H9 (cell line): Measurements from ENCODE around the gene KIAA1958. TPM values are rescaled to one million over a fixed set of nuclear protein-coding genes. Genes with fewer than 3 reads are reported as not detected.

Experiments
- DNase-seq: peaks from one replicate; pipeline ENCODE4 v3.0.0-alpha.2; 2017
- H2AFZ ChIP-seq: one replicate; pipeline ENCODE4 v1.6.1; 2013; ENCODE audit warnings: mild to moderate bottlenecking, low read length, control low read depth, moderate library complexity
- H2AK5ac ChIP-seq: 2 replicates; pipeline ENCODE4 v1.6.1; 2013; ENCODE audit warnings: low read length, control low read depth, mixed read lengths; ENCODE audit not compliant: insufficient read length
- H2BK120ac ChIP-seq: one replicate; pipeline ENCODE4 v1.6.1; 2013; ENCODE audit warnings: low read depth, mild to moderate bottlenecking, low read length, control low read depth, inconsistent platforms; ENCODE audit not compliant: poor library complexity, severe bottlenecking
- H2BK12ac ChIP-seq: 2 replicates; pipeline ENCODE4 v1.6.1; 2013; ENCODE audit warnings: low read length, control low read depth, mixed read lengths, low read depth; ENCODE audit not compliant: insufficient read length
- H2BK15ac ChIP-seq: 2 replicates; pipeline ENCODE4 v1.6.1; 2013; ENCODE audit warnings: low read depth, low read length, control low read depth
- H2BK20ac ChIP-seq: one replicate; pipeline ENCODE4 v1.6.1; 2013; ENCODE audit warnings: low read depth, mild to moderate bottlenecking, low read length, control low read depth, inconsistent platforms; ENCODE audit not compliant: poor library complexity, severe bottlenecking
- H2BK5ac ChIP-seq: 2 replicates; pipeline ENCODE4 v1.6.1; 2013; ENCODE audit warnings: low read length, control low read depth, mixed read lengths; ENCODE audit not compliant: insufficient read length
- H3K14ac ChIP-seq: 2 replicates; pipeline ENCODE4 v1.6.1; 2013; ENCODE audit warnings: low read length, control low read depth; ENCODE audit not compliant: insufficient read depth
- H3K18ac ChIP-seq: 2 replicates; pipeline ENCODE4 v1.6.1; 2013; ENCODE audit warnings: low read depth, mild to moderate bottlenecking, mixed read lengths, low read length, control low read depth; ENCODE audit not compliant: insufficient read length
- H3K23ac ChIP-seq: 2 replicates; pipeline ENCODE4 v1.6.1; 2013; ENCODE audit warnings: low read length, control low read depth, mixed read lengths, low read depth; ENCODE audit not compliant: insufficient read length
- H3K23me2 ChIP-seq: 2 replicates; pipeline ENCODE4 v1.6.1; 2013; ENCODE audit warnings: low read depth, mild to moderate bottlenecking, mixed read lengths, low read length, control low read depth; ENCODE audit not compliant: insufficient read length, poor library complexity, severe bottlenecking
- H3K27ac ChIP-seq: 2 replicates; pipeline ENCODE4 v1.5.1; 2013; ENCODE audit warnings: low read length, control low read depth, mixed read lengths, low read depth; ENCODE audit not compliant: insufficient read length
- H3K27me3 ChIP-seq: 2 replicates; pipeline ENCODE4 v1.6.1; 2013; ENCODE audit warnings: low read length, control low read depth, inconsistent platforms; ENCODE audit not compliant: insufficient read depth
- H3K4ac ChIP-seq: 2 replicates; pipeline ENCODE4 v1.6.1; 2013; ENCODE audit warnings: low read depth, mild to moderate bottlenecking, control low read depth, inconsistent platforms, low read length, moderate library complexity
- H3K4me1 ChIP-seq: 2 replicates; pipeline ENCODE4 v1.6.1; 2013; ENCODE audit warnings: low read length, control low read depth, inconsistent platforms; ENCODE audit not compliant: insufficient read depth
- H3K4me2 ChIP-seq: 2 replicates; pipeline ENCODE4 v1.6.1; 2013; ENCODE audit warnings: low read length, control low read depth, mixed read lengths; ENCODE audit not compliant: insufficient read length, insufficient read depth
- H3K56ac ChIP-seq: 2 replicates; pipeline ENCODE4 v1.6.1; 2013; ENCODE audit warnings: low read depth, mild to moderate bottlenecking, mixed read lengths, low read length, control low read depth; ENCODE audit not compliant: insufficient read length
- H3K79me1 ChIP-seq: 2 replicates; pipeline ENCODE4 v1.6.1; 2013; ENCODE audit warnings: low read depth, mild to moderate bottlenecking, moderate library complexity, low read length, control low read depth, inconsistent platforms; ENCODE audit not compliant: insufficient read depth, poor library complexity, severe bottlenecking
- H3K79me2 ChIP-seq: 2 replicates; pipeline ENCODE4 v1.6.1; 2013; ENCODE audit warnings: low read length, control low read depth, inconsistent platforms; ENCODE audit not compliant: insufficient read depth
- H3K9ac ChIP-seq: 2 replicates; pipeline ENCODE4 v1.6.1; 2013; ENCODE audit warnings: low read length, control low read depth, mixed read lengths; ENCODE audit not compliant: insufficient read length; ENCODE audit errors: extremely low read depth
- H3K9me3 ChIP-seq: one replicate; pipeline ENCODE4 v1.6.1; 2013; ENCODE audit warnings: low read depth, low read length, inconsistent platforms; ENCODE audit not compliant: control insufficient read depth
- H3T11ph ChIP-seq: one replicate; pipeline ENCODE4 v1.6.1; 2013; ENCODE audit warnings: mild to moderate bottlenecking, low read length, control low read depth, inconsistent platforms
- H4K20me1 ChIP-seq: one replicate; pipeline ENCODE4 v1.6.1; 2013; ENCODE audit not compliant: control insufficient read depth, insufficient read length, insufficient read depth
- H4K5ac ChIP-seq: 2 replicates; pipeline ENCODE4 v1.6.1; 2013; ENCODE audit warnings: low read depth, mild to moderate bottlenecking, mixed read lengths, low read length, control low read depth; ENCODE audit not compliant: insufficient read length
- H4K8ac ChIP-seq: replicated peaks from 2 replicates; pipeline ENCODE4 v1.6.1; 2013; ENCODE audit warnings: low read length, control low read depth, mixed read lengths, low read depth; ENCODE audit not compliant: insufficient read length
- H4K91ac ChIP-seq: 2 replicates; pipeline ENCODE4 v1.6.1; 2013; ENCODE audit warnings: low read depth, mild to moderate bottlenecking, moderate library complexity, mixed read lengths, low read length, control low read depth; ENCODE audit not compliant: insufficient read length
- H3K27ac Mint-ChIP-seq, 3 experiments: 2 replicates in 2 of 3; 3 replicates in 1 of 3; pipeline ENCODE4 v1.8.0; 2020 to 2021; ENCODE audit warnings: mixed read lengths in 3 of 3, mild to moderate bottlenecking in 1 of 3, moderate library complexity in 1 of 3
- H3K27me3 Mint-ChIP-seq: 2 replicates; pipeline ENCODE4 v1.8.0; 2021; ENCODE audit warnings: low read depth, mild to moderate bottlenecking, moderate library complexity, mixed read lengths
- H3K36me3 Mint-ChIP-seq, 3 experiments: 2 replicates in 2 of 3; 3 replicates in 1 of 3; pipeline ENCODE4 v1.8.0; 2020 to 2021; ENCODE audit warnings: low read depth in 3 of 3, mixed read lengths in 3 of 3; ENCODE audit not compliant: insufficient read depth in 1 of 3
- H3K4me1 Mint-ChIP-seq, 2 experiments: 2 replicates each; pipeline ENCODE4 v1.8.0; 2020; ENCODE audit warnings: mixed read lengths in 2 of 2
- H3K4me3 Mint-ChIP-seq, 2 experiments: 2 replicates in 1 of 2; 3 replicates in 1 of 2; pipeline ENCODE4 v1.8.0; 2020 to 2021; ENCODE audit warnings: mild to moderate bottlenecking in 2 of 2, mixed read lengths in 2 of 2, moderate library complexity in 1 of 2
- H3K9me3 Mint-ChIP-seq, 2 experiments: 2 replicates in 1 of 2; 3 replicates in 1 of 2; pipeline ENCODE4 v1.8.0; 2020; ENCODE audit warnings: mild to moderate bottlenecking in 2 of 2, mixed read lengths in 2 of 2, moderate library complexity in 1 of 2
- CTCF ChIP-seq: fragments of 200-600 bp; sonication (generic); conservative IDR thresholded peaks from 3 replicates; pipeline ENCODE4 v1.8.0; 2021; ENCODE audit warnings: antibody characterized with exemption, mild to moderate bottlenecking
- whole genome bisulfite sequencing: extraction: QIAGEN DNeasy Blood & Tissue Kit; methylation state at CpG from one replicate; pipeline ENCODE4 v1.1.7; 2013; ENCODE audit warnings: missing lambda C conversion rate, low lambda C conversion rate, mixed read lengths; ENCODE audit not compliant: insufficient read length; ENCODE audit errors: extremely low coverage; 5-methylcytosine and 5-hydroxymethylcytosine counted together
- total RNA-seq: library from RNA; stranded (reverse); gene quantifications from 2 replicates; pipeline ENCODE4 v1.2.1, GENCODE V29; 2021

KIAA1958 gene
- total RNA-seq, 1 experiment from 2014 or later, result 34.0 TPM

GRCh38 chr9:112648624-112649023 is 162.0 kb downstream of the KIAA1958 start:
- H2AFZ ChIP-seq, result no peak overlapping the region
- H3K9ac ChIP-seq, result no peak overlapping the region
- no peak overlapping the region for H4K8ac ChIP-seq
- no peaks in the 10 kb centered on the region for H3K27me3 ChIP-seq
- WGBS, result no CpG with 5 or more reads among the region's 1 CpG
- no peak overlapping the region for H3K4me2 ChIP-seq
- H3K4me3 Mint-ChIP-seq, result no peak overlapping the region
- no peak overlapping the region for H2AK5ac ChIP-seq
- H3K4me1 Mint-ChIP-seq, result peaks cover 18 to 21% of the 10 kb centered on the region in 2 experiments
- no peak overlapping the region for H2BK20ac ChIP-seq
- no peak overlapping the region for H4K5ac ChIP-seq
- H3K23me2 ChIP-seq, result no peaks in the 10 kb centered on the region
- no peak overlapping the region for H3K56ac ChIP-seq
- H2BK12ac ChIP-seq, result no peak overlapping the region
- no peak for DNase-seq
- peaks cover 27 to 54% (median 28%) of the 10 kb centered on the region in 3 experiments for H3K36me3 Mint-ChIP-seq
- no peak overlapping the region for H2BK120ac ChIP-seq
- H3K79me1 ChIP-seq, result no peaks in the 10 kb centered on the region
- no peaks in the 10 kb centered on the region for H4K20me1 ChIP-seq
- no peaks in the 10 kb centered on the region for H3K27me3 Mint-ChIP-seq
- H3K9me3 ChIP-seq, result peaks cover 5% of the 10 kb centered on the region
- H3K4ac ChIP-seq, result no peak overlapping the region
- H3K79me2 ChIP-seq, result no peaks in the 10 kb centered on the region
- H2BK15ac ChIP-seq, result no peak overlapping the region
- H3K14ac ChIP-seq, result no peak overlapping the region
- no peak overlapping the region for H3K27ac ChIP-seq
- no peak overlapping the region for H3K27ac Mint-ChIP-seq
- no peak overlapping the region for H3K18ac ChIP-seq
- no peak overlapping the region for H3K23ac ChIP-seq
- no peak overlapping the region for H2BK5ac ChIP-seq
- H4K91ac ChIP-seq, result no peak overlapping the region
- peaks cover 9 to 10% of the 10 kb centered on the region in 2 experiments; a peak in 4 of 5 replicates for H3K9me3 Mint-ChIP-seq
- peaks cover 5% of the 10 kb centered on the region; the same call in 1 of the 2 replicates for H3K4me1 ChIP-seq
- H3T11ph ChIP-seq, result no peak overlapping the region
- TF ChIP-seq CTCF, result no peak
